Endothelial cell (in vitro differentiated cells): ENCODE measurements around the gene COL5A1. TPM values are rescaled to one million over a fixed set of nuclear protein-coding genes. Genes with fewer than 3 reads are reported as not detected.

Source experiments
- DNase-seq: peaks from one replicate; pipeline ENCODE4 v3.0.0; 2021; ENCODE audit warnings: low spot score
- H3K27ac Mint-ChIP-seq: one replicate; pipeline ENCODE4 v1.8.0; 2021; ENCODE audit warnings: mixed read lengths, inconsistent platforms; ENCODE audit not compliant: unreplicated experiment
- H3K27me3 Mint-ChIP-seq: one replicate; pipeline ENCODE4 v1.8.0; 2021; ENCODE audit warnings: mild to moderate bottlenecking, moderate library complexity, mixed read lengths, inconsistent platforms; ENCODE audit not compliant: unreplicated experiment
- H3K36me3 Mint-ChIP-seq: one replicate; pipeline ENCODE4 v1.8.0; 2021; ENCODE audit warnings: mild to moderate bottlenecking, low read depth, mixed read lengths, inconsistent platforms; ENCODE audit not compliant: unreplicated experiment
- H3K4me1 Mint-ChIP-seq: one replicate; pipeline ENCODE4 v1.8.0; 2021; ENCODE audit warnings: mild to moderate bottlenecking, mixed read lengths, inconsistent platforms; ENCODE audit not compliant: unreplicated experiment
- H3K4me3 Mint-ChIP-seq: one replicate; pipeline ENCODE4 v1.8.0; 2021; ENCODE audit warnings: mild to moderate bottlenecking, mixed read lengths, inconsistent platforms; ENCODE audit not compliant: unreplicated experiment
- H3K9me3 Mint-ChIP-seq: one replicate; pipeline ENCODE4 v1.8.0; 2021; ENCODE audit warnings: mixed read lengths, inconsistent platforms; ENCODE audit not compliant: unreplicated experiment
- CTCF ChIP-seq: fragments of 200-600 bp; sonication (generic); IDR thresholded peaks from one replicate; pipeline ENCODE4 v1.5.0; 2021; ENCODE audit warnings: antibody characterized with exemption; ENCODE audit not compliant: unreplicated experiment
- total RNA-seq: library from RNA; stranded (reverse); fragmentation: NEBNext Ultra II Directional; extraction: Animal tissue kit (Norgen Biotek cat#: 25700); gene quantifications from one replicate; pipeline ENCODE4 v1.2.1, GENCODE V29; 2021; ENCODE audit not compliant: unreplicated experiment

The COL5A1 gene
- total RNA-seq, 1 donor from 2014 or later, result 24.3 TPM

GRCh38 chr9:134791009-134791408 is 149.4 kb downstream of the COL5A1 start:
- DNase-seq, result no peak
- H3K36me3 Mint-ChIP-seq, result no peaks in the 10 kb centered on the region
- H3K27me3 Mint-ChIP-seq, result peaks cover 5% of the 10 kb centered on the region
- no peak for TF ChIP-seq CTCF
- peaks cover 4% of the 10 kb centered on the region for H3K4me1 Mint-ChIP-seq
- no peak overlapping the region for H3K4me3 Mint-ChIP-seq
- H3K27ac Mint-ChIP-seq, result no peak overlapping the region
- no peaks in the 10 kb centered on the region for H3K9me3 Mint-ChIP-seq

GRCh38 chr9:134792627-134793026 is 151.0 kb downstream of the COL5A1 start:
- Mint-ChIP-seq H3K27ac (no peak overlapping the region), H3K4me3 (no peak overlapping the region), H3K9me3 (no peaks in the 10 kb centered on the region), H3K27me3 (peaks cover 5% of the 10 kb centered on the region), H3K36me3 (no peaks in the 10 kb centered on the region), H3K4me1 (peaks cover 4% of the 10 kb centered on the region)
- no peak for DNase-seq
- TF ChIP-seq CTCF, result no peak

GRCh38 chr9:134793288-134794188 is 151.9 kb downstream of the COL5A1 start:
- TF ChIP-seq CTCF, result no peak
- no peak overlapping the region for H3K27ac Mint-ChIP-seq
- no peaks in the 10 kb centered on the region for H3K9me3 Mint-ChIP-seq
- DNase-seq, result no peak
- no peak overlapping the region for H3K4me3 Mint-ChIP-seq
- H3K36me3 Mint-ChIP-seq, result no peaks in the 10 kb centered on the region
- peaks cover 5% of the 10 kb centered on the region for H3K27me3 Mint-ChIP-seq
- H3K4me1 Mint-ChIP-seq, result peaks cover 4% of the 10 kb centered on the region

GRCh38 chr9:134794663-134795370 is 153.2 kb downstream of the COL5A1 start:
- no peaks in the 10 kb centered on the region for H3K4me1 Mint-ChIP-seq
- DNase-seq, result no peak
- no peak for TF ChIP-seq CTCF
- peaks cover 5% of the 10 kb centered on the region for H3K27me3 Mint-ChIP-seq
- no peaks in the 10 kb centered on the region for H3K9me3 Mint-ChIP-seq
- no peaks in the 10 kb centered on the region for H3K36me3 Mint-ChIP-seq
- no peak overlapping the region for H3K27ac Mint-ChIP-seq
- H3K4me3 Mint-ChIP-seq, result no peak overlapping the region

- Mint-ChIP-seq H3K9me3 (no peaks in the 10 kb centered on the region), H3K4me1 (no peaks in the 10 kb centered on the region), H3K4me3 (no peak overlapping the region), H3K27me3 (peaks cover 4% of the 10 kb centered on the region), H3K27ac (no peak overlapping the region), H3K36me3 (no peaks in the 10 kb centered on the region)
- DNase-seq, result no peak
- no peak for TF ChIP-seq CTCF
Observed at GRCh38 chr9:134795446-134795845, 153.8 kb downstream of the COL5A1 start.
